ENCODE measurements around the gene LGALS8.

DNA sequence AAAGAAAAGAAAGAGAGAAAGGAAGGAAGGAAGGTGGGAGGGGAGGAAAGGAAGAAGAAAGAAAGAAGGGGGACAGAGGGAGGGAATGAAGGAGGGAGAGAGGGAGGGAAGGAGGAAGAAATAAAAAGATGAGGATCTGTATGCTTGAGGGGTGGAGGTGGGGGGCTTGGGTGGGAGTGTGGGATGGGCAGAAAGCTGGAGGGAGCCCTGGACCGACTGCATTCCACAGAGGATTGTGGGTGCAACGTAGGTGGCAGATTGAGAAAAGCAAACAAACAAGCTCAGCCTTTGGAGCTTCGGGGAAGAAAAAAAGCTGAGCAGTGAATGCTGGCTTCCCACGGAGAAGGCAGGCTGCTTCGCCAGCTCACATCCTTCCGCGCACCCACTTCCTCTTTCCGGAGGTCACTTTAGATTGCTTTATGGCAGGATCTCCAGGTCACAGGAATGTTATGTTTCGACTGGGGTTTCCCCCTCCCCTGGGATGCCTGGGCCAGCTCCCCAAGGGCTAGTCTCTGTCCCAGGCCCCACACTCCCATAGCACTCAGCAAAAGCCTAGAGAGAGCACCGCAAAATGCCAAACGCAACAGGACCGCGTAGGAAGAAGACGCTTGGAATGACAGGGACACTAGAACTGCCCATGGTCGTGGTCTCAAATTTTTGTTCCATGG, 20.7 kb upstream of the LGALS8 start:
- TF ChIP-seq GLIS3 (CRISPR knock-in tag; IDR thresholded peaks at IDR 0.05) = no peak
- TF ChIP-seq ZFP30 (CRISPR knock-in tag; IDR thresholded peaks at IDR 0.05) = no peak
- no peak for TF ChIP-seq RARB (CRISPR knock-in tag; IDR thresholded peaks at IDR 0.05)
- TF ChIP-seq PPARA (CRISPR knock-in tag; IDR thresholded peaks at IDR 0.05; ENCODE audit: borderline replicate concordance) = no peak
- TF ChIP-seq ZC3H10 (CRISPR knock-in tag; IDR thresholded peaks at IDR 0.05) = no peak
- TF ChIP-seq, protein P1, sequence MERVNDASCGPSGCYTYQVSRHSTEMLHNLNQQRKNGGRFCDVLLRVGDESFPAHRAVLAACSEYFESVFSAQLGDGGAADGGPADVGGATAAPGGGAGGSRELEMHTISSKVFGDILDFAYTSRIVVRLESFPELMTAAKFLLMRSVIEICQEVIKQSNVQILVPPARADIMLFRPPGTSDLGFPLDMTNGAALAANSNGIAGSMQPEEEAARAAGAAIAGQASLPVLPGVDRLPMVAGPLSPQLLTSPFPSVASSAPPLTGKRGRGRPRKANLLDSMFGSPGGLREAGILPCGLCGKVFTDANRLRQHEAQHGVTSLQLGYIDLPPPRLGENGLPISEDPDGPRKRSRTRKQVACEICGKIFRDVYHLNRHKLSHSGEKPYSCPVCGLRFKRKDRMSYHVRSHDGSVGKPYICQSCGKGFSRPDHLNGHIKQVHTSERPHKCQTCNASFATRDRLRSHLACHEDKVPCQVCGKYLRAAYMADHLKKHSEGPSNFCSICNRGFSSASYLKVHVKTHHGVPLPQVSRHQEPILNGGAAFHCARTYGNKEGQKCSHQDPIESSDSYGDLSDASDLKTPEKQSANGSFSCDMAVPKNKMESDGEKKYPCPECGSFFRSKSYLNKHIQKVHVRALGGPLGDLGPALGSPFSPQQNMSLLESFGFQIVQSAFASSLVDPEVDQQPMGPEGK (CRISPR knock-in tag; IDR thresholded peaks at IDR 0.05; ENCODE audit: borderline replicate concordance) = no peak
- TF ChIP-seq ARNTL (CRISPR knock-in tag; IDR thresholded peaks at IDR 0.05; ENCODE audit: borderline replicate concordance, low read depth) = no peak
- no peak for TF ChIP-seq SNAI2 (CRISPR knock-in tag; IDR thresholded peaks at IDR 0.05)
- TF ChIP-seq TSHZ2 (CRISPR knock-in tag; IDR thresholded peaks at IDR 0.05) = no peak
- no peak for TF ChIP-seq TCF4 (CRISPR knock-in tag; IDR thresholded peaks at IDR 0.05; ENCODE audit: borderline replicate concordance)
- TF ChIP-seq ISL1 (CRISPR knock-in tag; IDR thresholded peaks at IDR 0.05) = no peak
- no peak for TF ChIP-seq CSRNP3 (CRISPR knock-in tag; IDR thresholded peaks at IDR 0.05)
- no peak for TF ChIP-seq OSR1 (CRISPR knock-in tag; IDR thresholded peaks at IDR 0.05)
- TF ChIP-seq ZNF565 (CRISPR knock-in tag; conservative IDR thresholded peaks at IDR 0.05; ENCODE audit: low read depth) = no peak
